Esophagus muscularis mucosa (tissue), 3 donors: ENCODE results near the gene INTS3.

Experiments
- CTCF ChIP-seq, 3 experiments: fragments of 200-600 bp in 2 of 3; fragments of 450-650 bp in 1 of 3; sonication (generic) in 2 of 3; IDR thresholded peaks; one replicate each; pipeline ENCODE4 v1.5.1; 2017 to 2019; ENCODE audit warnings: antibody characterized with exemption in 3 of 3, mild to moderate bottlenecking in 2 of 3, moderate library complexity in 1 of 3
- POLR2A ChIP-seq: fragments of 450-650 bp; IDR thresholded peaks from one replicate; pipeline ENCODE4 v1.6.1; 2017; ENCODE audit warnings: antibody characterized with exemption, moderate library complexity, mild to moderate bottlenecking, low read depth
- POLR2AphosphoS5 ChIP-seq, 2 donors: sonication (generic); formaldehyde crosslinking; IDR thresholded peaks; one replicate each; pipeline ENCODE4 v1.6.1; 2017; ENCODE audit warnings: antibody characterized with exemption in 2 of 2

DNA sequence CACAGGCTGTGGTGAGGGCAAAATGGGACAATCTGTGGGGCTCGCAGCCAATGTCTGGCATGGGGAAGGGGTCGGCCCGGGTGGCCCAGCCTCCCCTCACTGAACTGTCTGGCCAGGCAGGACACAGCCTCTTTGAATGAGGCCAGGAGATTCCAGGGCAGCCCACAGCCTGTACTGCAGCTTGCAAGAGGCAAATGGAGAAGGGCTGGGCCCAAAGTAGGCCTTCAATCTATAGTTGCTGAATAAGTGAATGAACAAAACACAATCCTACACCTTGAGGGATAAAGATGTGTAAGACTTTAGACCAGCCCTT is 70.6 kb downstream of the INTS3 start:
- TF ChIP-seq CTCF (IDR thresholded peaks at IDR 0.05): no peak
- TF ChIP-seq POLR2AphosphoS5 (IDR thresholded peaks at IDR 0.05): no peak
- no peak for TF ChIP-seq POLR2A
